HG02840 (cell line): ENCODE results near the gene NADSYN1.

Experiments used
- ATAC-seq: cut with Tn5 transposase; IDR thresholded peaks from one replicate; pipeline ENCODE4 v1.9.1; 2021; ENCODE audit warnings: mild to moderate bottlenecking, moderate library complexity, moderate number of reproducible peaks; ENCODE audit not compliant: unreplicated experiment, low FRiP score

The NADSYN1 gene

DNA sequence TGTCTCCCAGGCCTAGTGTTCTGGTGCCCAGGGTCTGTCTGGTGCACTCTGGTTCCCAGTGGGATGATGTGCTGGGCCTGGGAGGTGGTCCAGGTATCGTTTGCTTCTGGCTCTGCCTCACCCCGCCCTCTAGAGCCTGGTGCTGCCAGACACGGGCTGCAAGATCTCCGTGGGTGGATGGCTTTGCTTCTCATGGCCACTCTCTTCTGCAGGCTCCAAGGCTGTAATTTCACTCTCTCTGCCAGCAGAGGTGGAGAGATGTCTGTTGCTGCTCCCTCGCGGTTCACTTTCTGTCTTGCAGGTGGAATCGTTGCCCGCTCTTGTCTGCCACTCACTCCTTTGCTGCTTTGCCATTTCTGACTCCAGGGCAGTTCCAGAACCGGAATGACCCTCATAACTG lies 13.4 kb downstream of the NADSYN1 start:
- ATAC-seq = no peak

DNA sequence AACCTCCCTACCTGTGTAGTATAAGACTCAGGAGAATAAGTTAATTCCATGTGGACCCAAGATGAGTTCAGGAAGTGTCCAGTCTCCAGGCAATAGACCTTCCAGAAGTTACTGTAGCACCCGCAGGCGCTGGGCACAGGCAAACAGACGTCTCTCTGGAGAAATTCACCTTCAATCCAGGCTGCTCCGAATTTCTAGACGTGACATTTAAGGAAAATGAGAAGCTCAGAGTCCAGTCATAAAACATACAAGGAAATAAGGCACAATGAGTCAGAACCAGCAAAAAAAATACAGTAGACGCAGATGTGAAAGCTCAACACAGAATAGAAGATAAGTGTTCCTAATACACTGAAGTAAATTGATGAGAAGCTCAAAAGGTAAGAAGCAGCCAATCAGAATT lies 14.2 kb downstream of the NADSYN1 start:
- ATAC-seq = no peak

DNA sequence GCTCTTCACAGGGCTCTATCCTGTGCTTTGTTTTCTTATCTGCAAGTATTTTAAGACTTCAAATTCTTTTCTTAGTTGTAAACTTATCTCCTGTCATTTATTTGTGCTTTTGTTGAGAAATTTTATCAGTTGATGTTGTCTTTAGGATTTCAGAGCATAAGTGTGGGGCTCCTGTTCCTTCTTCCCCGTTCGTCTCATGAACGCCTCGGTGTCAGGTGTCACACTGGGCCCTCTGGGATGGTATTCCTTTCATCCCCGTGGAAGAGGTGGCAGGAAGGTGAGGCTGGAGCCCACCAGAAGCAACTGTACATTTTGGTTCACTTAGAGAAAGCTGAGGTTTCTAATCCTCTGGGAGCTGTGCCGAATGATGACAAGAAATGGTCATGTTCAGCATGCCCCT lies 17.9 kb downstream of the NADSYN1 start:
- no peak for ATAC-seq

DNA sequence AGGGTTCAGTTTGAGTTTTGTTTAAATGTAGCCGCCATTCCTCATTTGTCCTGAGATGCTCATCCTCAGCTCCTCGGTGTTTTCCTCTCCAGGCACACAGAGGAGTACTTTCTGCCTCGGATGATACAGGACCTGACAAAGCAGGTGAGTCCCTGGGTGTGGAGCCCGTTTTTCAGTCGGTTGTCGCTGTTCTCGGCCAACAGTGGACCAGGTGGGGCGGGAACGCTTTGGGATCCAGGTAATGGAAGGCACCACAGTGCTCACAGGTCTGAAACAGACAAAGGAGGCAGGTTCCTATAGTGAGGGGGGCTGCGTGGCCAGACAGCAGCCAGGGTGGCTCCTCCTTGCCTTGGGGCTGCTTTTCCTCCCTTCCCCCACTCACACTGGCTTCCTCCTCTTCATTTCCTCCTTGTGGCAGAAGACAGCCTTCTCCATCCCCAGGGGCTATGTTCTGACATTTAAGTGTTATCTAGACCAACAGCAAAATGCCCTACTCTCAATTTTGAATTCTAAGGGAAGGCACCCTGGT lies 19.4 kb downstream of the NADSYN1 start:
- no peak for ATAC-seq

DNA sequence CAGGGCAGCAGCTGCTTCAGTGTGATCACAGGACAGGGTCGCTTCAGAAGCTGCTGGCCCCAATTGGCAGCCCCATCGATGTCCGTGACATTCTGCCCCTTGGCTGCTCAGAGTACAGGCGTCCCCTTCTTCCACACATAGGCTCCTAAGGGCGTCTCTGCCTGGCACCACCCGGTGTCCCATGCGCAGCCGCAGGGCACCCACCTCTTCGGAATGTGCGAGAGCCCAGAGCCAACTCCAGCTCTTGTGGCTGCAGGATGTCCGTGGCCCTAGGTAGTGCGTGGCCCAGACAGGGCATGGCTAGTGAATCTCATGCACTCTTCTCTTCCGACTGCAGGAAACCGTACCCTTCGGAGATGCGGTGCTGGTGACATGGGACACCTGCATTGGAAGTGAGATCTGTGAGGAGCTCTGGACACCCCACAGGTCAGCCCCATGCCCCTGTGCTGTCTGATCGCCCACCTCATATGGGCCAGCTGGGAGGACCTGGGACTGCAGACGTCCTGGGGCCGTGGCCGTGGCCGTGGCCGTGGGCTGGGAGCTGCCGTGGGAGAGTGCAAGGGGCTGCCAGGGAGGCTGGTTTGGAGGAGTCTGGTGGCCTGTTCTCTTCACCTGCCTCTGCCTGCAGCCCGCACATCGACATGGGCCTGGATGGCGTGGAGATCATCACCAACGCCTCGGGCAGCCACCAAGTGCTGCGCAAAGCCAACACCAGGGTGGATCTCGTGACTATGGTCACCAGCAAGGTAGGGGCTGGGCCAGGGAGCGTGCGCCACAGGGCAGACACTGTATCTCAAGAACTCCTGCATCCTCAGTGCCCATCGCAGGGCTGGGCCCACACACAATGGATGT lies 20.2 kb downstream of the NADSYN1 start:
- no peak for ATAC-seq

DNA sequence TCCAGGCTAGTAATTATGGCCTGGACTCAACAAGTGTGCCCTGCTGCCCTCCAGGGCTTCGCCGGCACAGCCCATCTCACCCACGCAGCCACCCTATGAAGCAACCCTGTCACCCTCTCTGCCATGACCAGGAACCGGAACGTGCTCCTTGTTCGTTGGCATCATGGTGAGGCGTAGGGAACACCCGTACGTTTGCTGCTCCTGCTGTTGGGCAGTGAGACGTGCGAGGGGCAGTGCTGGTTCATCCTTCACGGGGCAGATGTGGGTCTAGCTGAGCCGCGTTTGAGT lies 20.7 kb downstream of the NADSYN1 start:
- ATAC-seq = no peak

DNA sequence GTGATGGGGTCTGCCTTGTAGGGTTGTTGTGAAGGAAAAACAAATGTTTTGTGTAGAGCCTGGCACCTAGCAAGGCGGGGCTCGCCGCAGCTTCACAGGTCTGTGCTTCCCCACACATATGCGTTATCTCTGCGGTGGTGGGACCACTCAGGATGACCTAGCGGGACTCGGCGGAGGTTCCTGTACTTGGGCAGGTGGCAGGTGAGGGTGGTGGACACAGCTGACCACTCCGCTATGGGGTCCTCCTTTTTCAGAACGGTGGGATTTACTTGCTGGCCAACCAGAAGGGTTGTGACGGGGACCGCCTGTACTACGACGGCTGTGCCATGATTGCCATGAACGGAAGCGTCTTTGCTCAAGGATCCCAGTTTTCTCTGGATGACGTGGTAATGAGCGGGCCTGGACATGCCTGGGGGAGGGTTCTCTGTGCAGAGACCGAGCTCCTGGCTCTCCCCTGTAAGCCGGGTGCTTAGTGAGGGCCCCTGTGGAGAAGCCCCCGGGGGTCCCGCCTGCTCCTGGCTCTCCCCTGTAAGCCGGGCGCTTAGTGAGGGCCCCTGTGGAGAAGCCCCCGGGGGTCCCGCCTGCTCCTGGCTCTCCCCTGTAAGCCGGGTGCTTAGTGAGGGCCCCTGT lies 21.3 kb downstream of the NADSYN1 start:
- no peak for ATAC-seq

DNA sequence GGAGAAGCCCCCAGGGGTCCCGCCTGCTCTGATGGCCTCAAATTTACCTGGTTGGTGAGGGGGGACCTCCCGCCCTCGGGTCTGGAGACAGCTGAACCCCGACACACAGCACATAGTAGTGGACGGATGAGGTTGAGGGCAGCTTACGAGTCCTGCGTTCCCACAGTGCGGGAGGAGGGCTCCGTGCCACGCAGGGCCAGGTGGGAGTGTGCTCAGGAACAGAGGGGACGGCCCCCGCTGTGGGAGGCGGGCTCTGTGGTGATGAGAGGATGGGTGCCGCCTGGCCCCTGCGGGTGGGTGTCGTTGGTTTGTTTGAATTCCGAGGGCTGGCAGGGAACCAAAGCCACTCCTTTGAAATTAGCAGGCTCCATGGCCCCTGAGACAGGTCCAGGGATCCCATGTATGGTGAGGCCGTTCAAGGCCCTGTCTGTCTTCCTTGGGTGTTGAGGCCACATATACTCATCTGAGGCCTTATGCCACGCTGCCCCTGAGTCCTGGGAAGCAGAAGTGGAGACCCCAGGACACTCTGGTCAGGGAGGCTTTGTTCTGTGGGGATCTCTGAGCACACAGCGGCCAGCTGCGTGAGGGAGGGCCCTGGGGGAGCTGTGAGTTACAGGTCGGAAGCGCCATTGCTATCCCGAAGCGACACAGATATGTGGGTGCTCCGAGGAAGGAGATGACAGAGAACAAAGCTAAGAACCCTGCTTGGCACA lies 21.9 kb downstream of the NADSYN1 start:
- ATAC-seq = no peak

DNA sequence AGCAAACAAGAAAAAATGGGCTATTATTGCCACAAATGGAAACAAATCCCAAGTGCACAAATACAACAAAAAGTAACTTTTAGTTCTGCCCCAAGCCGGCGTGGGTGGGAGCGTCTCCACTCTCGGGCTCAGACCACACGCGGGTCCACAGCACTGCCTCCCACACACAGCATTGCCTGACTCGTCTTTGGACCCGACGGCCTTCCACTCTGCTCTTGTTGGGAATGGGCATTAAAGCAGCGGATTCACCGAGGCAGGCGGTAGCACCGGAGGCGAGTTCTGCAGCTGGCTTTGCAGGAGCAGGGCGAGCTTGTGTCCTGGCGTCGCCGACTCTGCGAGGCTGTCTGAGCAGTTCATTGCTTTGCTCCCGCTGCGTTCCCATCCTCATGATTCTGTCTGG lies 23.0 kb downstream of the NADSYN1 start:
- ATAC-seq = no peak

DNA sequence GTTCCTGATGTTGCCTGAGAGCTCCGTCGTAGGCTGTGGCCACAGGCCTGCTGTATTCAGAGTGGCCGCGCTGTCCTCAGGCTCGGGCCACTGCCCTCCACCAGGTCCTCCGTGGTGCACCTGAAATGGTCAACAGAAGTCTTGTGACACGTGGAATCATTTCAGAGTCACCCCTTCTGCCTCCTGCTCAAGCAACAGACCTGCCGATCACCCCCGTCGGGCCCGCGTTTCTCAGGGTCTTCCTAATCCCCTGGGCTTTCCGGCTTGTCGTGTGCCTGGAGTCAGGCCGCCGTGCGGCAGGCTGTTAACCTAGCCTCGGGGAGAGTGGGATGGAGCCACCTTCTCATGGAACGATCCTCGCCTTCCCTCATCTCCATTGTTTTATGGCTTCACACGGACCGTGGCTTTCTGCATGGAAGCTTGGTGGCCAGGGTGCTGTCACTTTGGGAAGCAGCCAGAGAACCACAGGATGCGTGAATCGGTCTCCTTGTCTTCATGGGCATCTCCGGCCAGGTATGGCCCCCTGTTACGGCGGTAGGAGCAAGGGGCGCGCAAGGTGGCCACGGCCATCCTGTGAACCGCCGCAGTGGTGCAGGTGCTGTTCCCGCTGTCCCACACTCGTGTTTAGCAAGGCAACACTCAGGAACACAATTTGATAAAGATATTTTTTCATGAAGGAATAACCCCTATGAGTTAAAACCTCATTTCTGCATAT lies 24.1 kb downstream of the NADSYN1 start:
- ATAC-seq = no peak

DNA sequence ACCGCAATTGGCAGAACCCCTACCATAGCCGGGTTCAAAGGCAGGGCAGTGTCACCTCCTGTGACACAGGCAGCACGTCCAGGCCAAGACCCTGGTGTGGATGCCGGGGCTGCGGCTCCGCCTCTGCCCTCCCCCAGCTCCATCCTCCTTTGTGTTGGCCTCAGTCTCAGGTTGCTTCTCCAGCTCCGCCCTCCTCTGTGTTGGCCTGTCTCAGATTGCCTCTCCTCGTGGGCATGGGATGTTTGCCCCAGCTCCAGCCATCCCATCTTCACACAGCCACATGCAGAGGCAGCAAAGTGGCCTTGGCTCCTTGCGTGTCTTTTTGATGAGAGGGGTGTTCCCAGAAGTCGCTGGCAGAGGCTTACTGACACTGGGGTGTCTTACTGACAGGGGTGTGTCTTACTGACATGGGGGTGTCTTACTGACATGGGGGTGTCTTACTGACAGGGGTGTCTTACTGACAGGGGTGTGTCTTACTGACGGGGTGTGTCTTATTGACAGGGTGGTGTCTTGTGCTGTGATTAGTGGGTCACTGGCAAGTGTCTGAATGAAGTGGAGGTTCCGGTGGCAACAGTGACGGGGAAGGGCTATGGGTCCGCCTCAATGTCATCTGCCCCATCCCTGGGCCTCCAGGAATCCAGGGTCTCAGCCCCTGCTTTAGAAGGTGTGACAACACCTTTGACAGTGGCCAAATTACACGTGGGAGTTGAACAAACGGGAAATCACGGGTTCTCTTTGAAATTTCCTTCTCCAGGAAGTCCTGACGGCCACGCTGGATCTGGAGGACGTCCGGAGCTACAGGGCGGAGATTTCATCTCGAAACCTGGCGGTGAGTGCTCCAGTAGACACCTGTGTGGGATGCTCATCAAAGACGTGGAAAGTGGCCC lies 24.9 kb downstream of the NADSYN1 start:
- no peak for ATAC-seq

DNA sequence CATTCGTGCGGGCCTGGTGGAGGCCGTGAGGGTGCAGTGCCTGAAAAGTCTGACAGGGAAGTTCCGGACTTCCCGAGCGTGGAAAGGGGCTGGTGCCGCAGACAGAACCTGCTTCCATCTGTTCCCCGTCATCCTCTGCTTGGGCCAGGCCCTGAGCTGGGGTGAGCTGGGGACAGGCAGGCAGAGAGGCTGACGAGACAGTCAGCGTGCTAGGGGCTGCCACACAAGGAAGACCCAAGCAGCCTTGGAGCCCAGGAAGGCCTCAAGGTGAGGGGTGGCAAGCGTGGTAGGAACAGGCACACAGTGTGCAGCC lies 25.5 kb downstream of the NADSYN1 start:
- ATAC-seq = no peak

DNA sequence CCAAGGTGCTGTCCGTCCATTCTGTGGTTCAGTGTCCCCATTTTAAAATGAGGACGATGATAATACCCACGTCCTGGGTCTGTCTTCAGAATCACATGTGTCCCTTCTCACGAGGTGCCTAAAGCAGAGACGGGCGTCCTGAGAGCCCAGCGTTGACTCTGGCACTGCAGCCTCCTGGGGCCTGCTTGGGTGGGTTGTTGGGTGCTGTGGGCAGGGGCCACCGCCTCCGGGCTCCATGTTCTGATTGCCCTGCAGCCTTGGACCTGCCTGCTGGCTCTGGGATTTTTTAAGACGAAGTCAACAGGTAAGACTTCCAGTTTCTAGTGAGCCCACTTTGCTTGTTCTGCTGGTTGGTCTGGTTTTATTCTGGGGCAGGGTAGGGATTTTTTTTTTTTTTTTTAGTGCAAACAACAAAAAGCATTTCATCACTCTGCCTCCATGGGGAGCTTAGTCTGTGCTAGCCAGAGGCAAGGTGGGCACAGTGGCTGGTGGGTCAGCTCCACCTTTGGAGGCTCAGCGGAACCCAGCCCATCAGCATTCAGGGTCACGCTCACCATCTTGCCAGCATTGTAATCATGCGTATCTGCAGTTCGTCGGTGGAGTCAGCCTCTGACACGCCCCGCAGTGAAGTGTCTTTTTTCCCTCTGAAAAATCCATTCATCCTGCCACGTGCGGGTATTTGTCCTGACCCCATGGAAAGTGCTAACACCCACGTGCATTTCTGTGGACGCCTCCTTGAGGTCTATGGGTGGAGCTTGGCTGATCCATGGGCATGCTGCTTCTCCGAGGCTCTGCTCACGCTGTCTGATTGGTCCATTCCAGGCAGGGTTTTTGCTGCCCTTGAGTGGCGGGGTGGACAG lies 28.3 kb downstream of the NADSYN1 start:
- ATAC-seq = no peak

DNA sequence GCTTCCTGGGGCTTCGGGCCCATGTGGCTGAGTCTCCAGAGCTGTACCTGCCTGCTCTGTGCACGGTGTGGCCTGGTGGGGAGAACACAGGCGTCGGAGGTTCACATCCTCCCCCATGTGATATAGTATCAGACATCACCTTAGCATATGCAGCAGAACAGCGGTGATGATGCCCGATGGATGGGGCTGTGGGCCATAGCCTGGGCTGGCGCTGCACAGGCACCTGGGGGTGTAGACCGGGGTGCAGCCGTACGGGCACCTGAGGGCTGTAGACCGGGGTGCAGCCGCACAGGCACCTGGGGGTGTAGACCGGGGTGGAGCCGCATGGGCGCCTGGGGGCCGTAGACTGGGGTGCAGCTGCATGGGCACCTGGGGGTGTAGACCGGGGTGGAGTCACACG lies 29.2 kb downstream of the NADSYN1 start:
- ATAC-seq = no peak

DNA sequence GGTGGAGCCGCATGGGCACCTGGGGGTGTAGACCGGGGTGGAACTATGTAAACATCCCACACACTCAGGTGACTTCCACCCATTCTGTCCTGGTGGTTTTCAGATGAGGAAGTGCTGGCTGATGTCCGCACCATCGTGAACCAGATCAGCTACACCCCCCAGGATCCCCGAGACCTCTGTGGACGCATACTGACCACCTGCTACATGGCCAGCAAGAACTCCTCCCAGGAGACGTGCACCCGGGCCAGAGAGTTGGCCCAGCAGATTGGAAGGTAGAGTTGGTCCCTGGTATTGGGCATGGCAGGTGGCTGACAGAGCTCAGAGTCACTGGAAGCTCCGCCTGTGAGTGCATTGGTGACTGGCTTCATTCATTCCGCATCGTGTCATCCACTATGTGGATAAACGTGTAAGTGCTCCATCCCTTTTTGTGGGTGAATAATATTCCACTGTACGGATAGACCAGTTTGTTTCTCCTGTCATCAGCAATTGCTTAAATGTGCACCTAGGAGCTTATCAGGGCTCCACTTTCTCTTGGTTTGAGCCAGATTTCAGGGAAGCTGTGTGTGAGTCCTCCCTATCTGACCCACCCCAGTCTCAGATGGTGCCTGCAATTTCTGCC lies 29.9 kb downstream of the NADSYN1 start:
- no peak for ATAC-seq

DNA sequence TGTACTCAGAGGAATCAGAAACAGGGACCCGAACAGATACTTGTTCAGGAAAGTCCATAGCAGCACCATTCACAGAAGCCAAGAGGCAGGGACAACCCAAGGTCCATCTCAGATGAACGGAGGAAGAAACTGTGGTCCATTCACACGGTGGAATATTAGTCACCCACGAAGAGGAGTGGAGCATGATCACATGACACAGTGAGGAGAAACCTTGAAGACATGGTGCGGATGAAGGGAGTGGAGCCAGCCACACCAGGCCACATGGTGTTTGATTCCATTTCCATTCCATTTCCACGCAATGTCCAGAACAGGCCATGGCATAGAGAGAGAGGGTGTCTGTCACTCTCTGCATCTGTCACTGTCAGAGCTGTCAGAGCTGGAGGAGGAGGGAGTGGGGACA lies 30.7 kb downstream of the NADSYN1 start:
- no peak for ATAC-seq

DNA sequence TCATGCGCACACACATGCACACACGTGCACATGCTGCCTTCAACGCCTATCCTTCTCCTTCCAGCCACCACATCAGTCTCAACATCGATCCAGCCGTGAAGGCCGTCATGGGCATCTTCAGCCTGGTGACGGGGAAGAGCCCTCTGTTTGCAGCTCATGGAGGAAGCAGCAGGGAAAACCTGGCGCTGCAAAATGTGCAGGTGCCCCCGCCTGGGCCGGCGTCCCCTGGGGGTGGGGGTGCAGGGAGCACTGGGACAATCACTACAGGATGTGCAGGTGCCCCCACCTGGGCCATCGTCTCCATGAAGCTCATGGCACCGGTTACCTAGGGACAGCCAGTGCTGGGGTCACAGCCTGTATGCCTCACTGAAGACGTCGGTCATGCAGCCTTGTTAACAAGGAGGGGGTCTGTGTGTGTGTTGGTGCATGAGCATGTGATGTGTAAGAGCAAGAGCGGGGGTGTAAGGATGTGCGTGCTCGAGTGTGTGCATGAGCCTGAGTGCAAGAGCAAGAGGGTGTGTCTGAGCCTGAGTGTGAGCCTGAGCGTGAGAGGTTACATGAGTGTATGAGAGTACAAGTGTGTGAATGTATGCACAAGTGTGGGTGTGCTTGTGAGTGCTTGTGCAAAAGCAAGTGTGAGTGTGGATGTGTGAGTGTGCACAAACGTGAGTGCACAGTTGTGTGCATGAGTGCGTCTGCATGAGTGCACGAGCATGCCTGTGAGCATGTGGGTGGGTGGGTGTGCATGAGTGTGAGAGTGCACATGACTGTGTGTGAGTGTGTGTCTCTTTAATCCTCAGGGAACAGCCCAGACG lies 31.5 kb downstream of the NADSYN1 start:
- ATAC-seq = no peak

DNA sequence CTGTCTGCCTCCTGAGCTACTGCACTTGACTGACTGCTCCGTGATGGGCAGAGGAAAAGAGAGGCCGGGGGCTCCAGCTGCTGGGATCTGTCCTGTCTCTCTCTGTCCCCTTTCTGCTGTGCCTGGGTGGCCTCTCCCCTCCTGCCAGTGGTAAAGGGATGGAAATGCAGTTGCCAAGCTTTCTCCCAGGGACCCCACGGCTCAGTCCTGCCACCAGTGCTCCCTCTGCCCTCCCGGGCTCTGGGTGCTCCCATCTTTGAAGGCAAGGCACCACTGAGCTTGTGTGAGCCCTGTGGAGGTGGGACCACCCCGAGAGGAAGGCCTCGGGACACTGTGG lies 32.0 kb downstream of the NADSYN1 start:
- ATAC-seq = no peak
